Activated naive CD8-positive, alpha-beta T cell (primary cell): ENCODE results near the gene PHLDA1.
A peak's percentile ranks its signal among the peaks of the same experiment; 100 is the strongest.

Experiments
- H3K27ac Mint-ChIP-seq: one replicate; pipeline ENCODE4 v1.8.0; 2021; ENCODE audit warnings: mixed read lengths
- H3K27me3 Mint-ChIP-seq: one replicate; pipeline ENCODE4 v1.8.0; 2021; ENCODE audit warnings: mixed read lengths
- H3K36me3 Mint-ChIP-seq: one replicate; pipeline ENCODE4 v1.8.0; 2021; ENCODE audit warnings: mixed read lengths
- H3K4me1 Mint-ChIP-seq: one replicate; pipeline ENCODE4 v1.8.0; 2021; ENCODE audit warnings: low read depth, mixed read lengths
- H3K4me3 Mint-ChIP-seq: one replicate; pipeline ENCODE4 v1.8.0; 2021; ENCODE audit warnings: mild to moderate bottlenecking, mixed read lengths
- H3K9me3 Mint-ChIP-seq: one replicate; pipeline ENCODE4 v1.8.0; 2021; ENCODE audit warnings: low read depth, mixed read lengths

PHLDA1 gene

GRCh38 chr12:76031414-76032042, at the start of gene PHLDA1:
Gene PHLDA1, minus strand, starts transcription at chr12:76031776.
- H3K4me3 Mint-ChIP-seq: peak within 1 kb of the TSS; percentile 96
- peaks cover 55% of the 10 kb centered on the region for H3K4me1 Mint-ChIP-seq
- H3K9me3 Mint-ChIP-seq: no peaks in the 10 kb centered on the region

GRCh38 chr12:76080729-76081415, 49.3 kb upstream of the PHLDA1 start:
- Mint-ChIP-seq H3K9me3 (peaks cover 4% of the 10 kb centered on the region), H3K4me3 (peak overlapping the region; percentile 95), H3K27ac (peak overlapping the region; percentile 12), H3K27me3 (no peaks in the 10 kb centered on the region), H3K36me3 (peaks cover 35% of the 10 kb centered on the region), H3K4me1 (peaks cover 68% of the 10 kb centered on the region)

More at GRCh38 chr12:76031414-76032042, at the start of gene PHLDA1:
- H3K27me3 Mint-ChIP-seq: no peaks in the 10 kb centered on the region
- peak within 1 kb of the TSS; percentile 98 for H3K27ac Mint-ChIP-seq
- H3K36me3 Mint-ChIP-seq: peaks cover 15% of the 10 kb centered on the region

DNA sequence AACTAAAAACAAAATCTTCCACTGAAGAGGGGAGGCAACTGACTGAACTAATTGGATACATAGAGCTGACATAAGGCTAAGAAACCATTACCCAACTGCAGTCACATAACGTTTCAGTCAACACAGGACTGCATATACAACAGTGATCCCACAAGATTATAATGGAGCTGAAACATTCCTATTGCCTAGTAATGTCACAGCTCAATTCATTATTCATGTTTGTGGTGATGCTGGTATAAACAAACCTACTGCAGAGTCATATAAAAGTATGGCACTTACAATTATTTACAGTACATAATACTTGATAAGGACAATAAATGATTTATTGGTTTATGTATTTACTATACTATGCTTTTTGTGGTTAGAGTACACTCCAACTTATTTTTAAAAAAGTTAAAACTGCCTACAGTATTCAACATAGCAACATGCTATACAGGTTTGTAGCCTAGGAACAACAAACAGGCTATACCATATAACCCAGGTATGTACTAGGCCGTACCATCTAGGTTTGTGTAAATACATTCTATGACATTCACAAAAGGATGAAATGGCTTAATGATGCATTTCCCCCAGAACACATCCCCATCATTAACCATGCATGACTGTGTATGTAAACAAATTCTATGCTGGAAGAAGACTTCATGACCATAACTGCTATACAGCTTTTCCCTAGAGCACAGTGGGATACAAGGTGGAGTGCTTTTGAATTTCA, 48.6 kb upstream of the PHLDA1 start:
- peak overlapping the region; percentile 59 for H3K4me3 Mint-ChIP-seq
- peak overlapping the region; percentile 12 for H3K27ac Mint-ChIP-seq
- H3K4me1 Mint-ChIP-seq: peaks cover 66% of the 10 kb centered on the region
- H3K27me3 Mint-ChIP-seq: no peaks in the 10 kb centered on the region
- H3K36me3 Mint-ChIP-seq: peaks cover 35% of the 10 kb centered on the region
- H3K9me3 Mint-ChIP-seq: peaks cover 4% of the 10 kb centered on the region

DNA sequence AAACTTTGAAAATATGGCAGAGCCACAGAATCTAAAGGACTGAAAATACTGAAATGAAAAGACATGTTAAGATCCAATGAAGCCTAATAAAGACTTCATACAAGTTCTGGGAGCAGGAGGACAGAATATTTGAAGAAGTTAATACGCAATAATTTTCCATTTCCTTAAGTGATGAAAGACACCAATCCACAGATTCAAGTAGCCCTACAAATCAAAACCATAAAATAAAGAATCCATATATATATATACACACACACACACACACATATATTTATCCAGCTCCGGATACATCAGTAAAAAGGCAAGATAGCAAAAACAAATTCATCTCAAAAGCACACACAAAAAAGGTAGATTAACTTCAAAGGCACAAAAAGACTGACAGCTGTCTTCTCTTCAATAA, 47.2 kb upstream of the PHLDA1 start:
- H3K4me1 Mint-ChIP-seq: peaks cover 71% of the 10 kb centered on the region

GRCh38 chr12:76075448-76075847, 43.9 kb upstream of the PHLDA1 start:
- H3K36me3 Mint-ChIP-seq: peaks cover 35% of the 10 kb centered on the region

More for the DNA sequence above, 47.2 kb upstream of the PHLDA1 start:
- Mint-ChIP-seq H3K4me3 (peak overlapping the region; percentile 67), H3K9me3 (peaks cover 4% of the 10 kb centered on the region), H3K27me3 (no peaks in the 10 kb centered on the region), H3K36me3 (peaks cover 35% of the 10 kb centered on the region), H3K27ac (no peak overlapping the region)

GRCh38 chr12:76074701-76075336, 43.2 kb upstream of the PHLDA1 start:
- H3K9me3 Mint-ChIP-seq: peaks cover 4% of the 10 kb centered on the region
- no peaks in the 10 kb centered on the region for H3K27me3 Mint-ChIP-seq
- H3K4me1 Mint-ChIP-seq: peaks cover 81% of the 10 kb centered on the region
- H3K27ac Mint-ChIP-seq: no peak overlapping the region
- H3K4me3 Mint-ChIP-seq: peak overlapping the region; percentile 15
- H3K36me3 Mint-ChIP-seq: peaks cover 33% of the 10 kb centered on the region

More at GRCh38 chr12:76075448-76075847, 43.9 kb upstream of the PHLDA1 start:
- Mint-ChIP-seq H3K4me1 (peaks cover 81% of the 10 kb centered on the region), H3K9me3 (peaks cover 4% of the 10 kb centered on the region), H3K4me3 (no peak overlapping the region), H3K27me3 (no peaks in the 10 kb centered on the region), H3K27ac (no peak overlapping the region)

DNA sequence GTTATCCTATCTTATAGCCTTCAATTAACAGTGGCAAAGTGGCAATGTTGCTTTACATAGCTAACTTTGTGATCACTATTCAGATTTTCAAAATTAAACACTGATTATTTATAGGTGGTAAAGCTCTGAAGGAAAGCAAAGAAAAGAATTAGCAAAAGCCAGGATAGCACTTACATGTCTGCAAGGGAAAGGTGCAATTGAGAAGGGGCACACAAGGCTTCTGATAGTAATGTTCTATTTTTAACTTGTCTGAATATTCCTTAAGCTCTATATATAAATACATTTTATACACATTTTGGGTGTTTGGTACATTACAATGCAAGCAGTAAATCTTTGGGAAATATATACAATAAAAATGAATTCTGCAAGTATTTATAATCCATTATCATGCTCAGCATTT, 42.0 kb upstream of the PHLDA1 start:
- H3K4me1 Mint-ChIP-seq: peaks cover 83% of the 10 kb centered on the region
- peak overlapping the region; percentile 41 for H3K27ac Mint-ChIP-seq
- no peak overlapping the region for H3K4me3 Mint-ChIP-seq
- peaks cover 4% of the 10 kb centered on the region for H3K9me3 Mint-ChIP-seq
- H3K27me3 Mint-ChIP-seq: no peaks in the 10 kb centered on the region
- H3K36me3 Mint-ChIP-seq: peaks cover 29% of the 10 kb centered on the region

- Mint-ChIP-seq H3K27ac (peak overlapping the region; percentile 46), H3K36me3 (peaks cover 34% of the 10 kb centered on the region), H3K27me3 (no peaks in the 10 kb centered on the region)
Measured at GRCh38 chr12:76072568-76072967, 41.0 kb upstream of the PHLDA1 start.

DNA sequence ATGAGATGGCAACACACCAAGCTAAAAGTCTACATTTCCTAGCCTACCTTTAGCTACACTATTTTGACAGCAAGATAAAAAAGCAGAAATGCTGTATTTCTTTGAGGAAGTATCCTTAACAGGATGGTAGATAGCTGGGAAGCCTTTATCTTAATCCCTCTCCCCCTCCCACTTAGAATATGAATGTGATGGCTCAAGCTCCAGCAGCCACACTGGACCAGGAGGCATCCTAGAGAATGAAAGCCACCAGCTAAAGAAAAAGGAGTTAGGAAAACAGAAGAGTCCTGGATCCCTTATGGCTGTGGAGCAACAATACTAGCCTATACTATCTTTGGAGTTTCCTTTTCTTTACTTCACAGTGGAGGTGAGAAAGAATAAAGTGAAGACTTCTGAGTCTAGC, 37.8 kb upstream of the PHLDA1 start:
- Mint-ChIP-seq H3K36me3 (peaks cover 57% of the 10 kb centered on the region), H3K27ac (peak overlapping the region; percentile 50), H3K27me3 (no peaks in the 10 kb centered on the region), H3K9me3 (peaks cover 11% of the 10 kb centered on the region), H3K4me3 (no peak overlapping the region), H3K4me1 (peaks cover 73% of the 10 kb centered on the region)

More at GRCh38 chr12:76072568-76072967, 41.0 kb upstream of the PHLDA1 start:
- peaks cover 88% of the 10 kb centered on the region for H3K4me1 Mint-ChIP-seq
- peak overlapping the region; percentile 39 for H3K4me3 Mint-ChIP-seq
- H3K9me3 Mint-ChIP-seq: no peaks in the 10 kb centered on the region

GRCh38 chr12:76065917-76066316, 34.3 kb upstream of the PHLDA1 start:
- H3K36me3 Mint-ChIP-seq: peaks cover 57% of the 10 kb centered on the region
- no peak overlapping the region for H3K27ac Mint-ChIP-seq
- H3K9me3 Mint-ChIP-seq: peaks cover 11% of the 10 kb centered on the region
- no peaks in the 10 kb centered on the region for H3K27me3 Mint-ChIP-seq
- H3K4me1 Mint-ChIP-seq: peaks cover 57% of the 10 kb centered on the region
- no peak overlapping the region for H3K4me3 Mint-ChIP-seq

- Mint-ChIP-seq H3K4me1 (peaks cover 51% of the 10 kb centered on the region), H3K36me3 (peaks cover 55% of the 10 kb centered on the region), H3K27ac (no peak overlapping the region)
Measured at GRCh38 chr12:76064904-76065303, 33.3 kb upstream of the PHLDA1 start.

DNA sequence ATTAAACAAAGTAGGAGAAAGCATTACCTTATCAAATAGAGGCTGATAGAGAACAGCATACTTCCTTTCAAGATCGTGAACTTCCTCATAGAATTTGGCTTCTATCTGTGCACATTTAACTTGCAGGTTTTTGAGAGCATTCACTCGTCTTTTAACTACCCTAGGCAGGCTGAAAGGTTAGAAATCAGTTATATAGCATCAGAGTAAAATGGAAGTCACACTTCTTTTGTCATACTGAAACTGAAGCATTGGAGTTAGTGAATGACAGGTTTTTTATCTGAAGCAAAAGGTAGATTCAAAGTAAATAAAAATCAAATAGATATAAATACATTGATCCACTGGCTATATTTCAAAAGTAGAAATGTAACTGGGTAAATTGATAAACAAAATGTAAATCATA, 28.5 kb upstream of the PHLDA1 start:
- Mint-ChIP-seq H3K27me3 (no peaks in the 10 kb centered on the region), H3K4me1 (peaks cover 22% of the 10 kb centered on the region), H3K36me3 (peaks cover 34% of the 10 kb centered on the region), H3K4me3 (no peak overlapping the region), H3K9me3 (peaks cover 4% of the 10 kb centered on the region), H3K27ac (peak overlapping the region; percentile 4)

More at GRCh38 chr12:76064904-76065303, 33.3 kb upstream of the PHLDA1 start:
- Mint-ChIP-seq H3K27me3 (no peaks in the 10 kb centered on the region), H3K4me3 (no peak overlapping the region), H3K9me3 (peaks cover 11% of the 10 kb centered on the region)

- peaks cover 11% of the 10 kb centered on the region for H3K4me1 Mint-ChIP-seq
- peak overlapping the region; percentile 61 for H3K27ac Mint-ChIP-seq
- no peaks in the 10 kb centered on the region for H3K27me3 Mint-ChIP-seq
- no peak overlapping the region for H3K4me3 Mint-ChIP-seq
- no peaks in the 10 kb centered on the region for H3K9me3 Mint-ChIP-seq
- H3K36me3 Mint-ChIP-seq: peaks cover 24% of the 10 kb centered on the region
Measured at GRCh38 chr12:76057326-76057725, 25.8 kb upstream of the PHLDA1 start.

DNA sequence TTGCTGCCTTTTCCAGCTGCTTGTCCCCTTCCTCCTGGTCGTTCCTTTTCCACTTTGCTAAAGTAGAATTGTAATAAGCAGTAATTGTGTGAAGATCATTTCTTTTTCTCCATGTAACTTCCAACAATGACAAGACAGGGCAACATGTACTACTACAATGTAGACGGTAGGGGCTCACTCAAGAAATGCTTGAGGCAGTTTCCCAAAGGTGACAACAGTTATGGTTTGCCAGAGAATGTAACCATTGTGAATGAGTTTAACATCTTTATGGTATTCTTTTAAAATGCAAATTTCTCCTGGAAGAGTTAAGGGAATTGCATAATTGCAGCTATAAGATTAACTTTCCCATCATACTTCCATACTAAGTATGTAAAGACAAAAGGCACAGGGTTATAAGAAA, 23.8 kb upstream of the PHLDA1 start:
- Mint-ChIP-seq H3K27ac (no peak overlapping the region), H3K9me3 (no peaks in the 10 kb centered on the region), H3K4me3 (no peak overlapping the region), H3K4me1 (peaks cover 8% of the 10 kb centered on the region), H3K36me3 (peaks cover 26% of the 10 kb centered on the region), H3K27me3 (no peaks in the 10 kb centered on the region)
